H1 (cell line): ENCODE measurements around the gene ANK3. TPM values are rescaled to one million over a fixed set of nuclear protein-coding genes. Genes with fewer than 3 reads are reported as not detected.

ENCODE experiments used
- CHD7 ChIP-seq: fragments of 300-600 bp; sonication (generic); IDR thresholded peaks from 2 replicates; pipeline ENCODE4 v1.7.1; 2012; ENCODE audit warnings: low read length, moderate library complexity, mild to moderate bottlenecking, inconsistent platforms; ENCODE audit not compliant: insufficient replicate concordance
- GTF2F1 ChIP-seq: IDR thresholded peaks from 2 replicates; pipeline ENCODE4 v1.6.1; 2012; ENCODE audit warnings: low read depth, low read length, improper control_type of control experiment, borderline replicate concordance
- SRF ChIP-seq: IDR thresholded peaks from 2 replicates; pipeline ENCODE4 v1.6.1; 2011; ENCODE audit warnings: mild to moderate bottlenecking, low read depth, low read length, moderate library complexity
- TBP ChIP-seq: IDR thresholded peaks from 2 replicates; pipeline ENCODE4 v1.6.1; 2011; ENCODE audit warnings: low read depth, low read length, improper control_type of control experiment
- polyA plus RNA-seq, 7 experiments: library from polyadenylated mRNA; depleted of rRNA in 3 of 7; stranded (reverse) in 5 of 7; unstranded in 2 of 7; fragments of >200 nt in 5 of 7; fragments of 200-250 nt in 2 of 7; gene quantifications; 1 replicate in 5 of 7; 2 replicates in 1 of 7; 4 replicates in 1 of 7; pipeline versions ENCODE4 v1.2.1 to v1.2.3, GENCODE V29; 2011 to 2013; ENCODE audit warnings: missing spikeins in 2 of 7, mixed read lengths in 2 of 7
- total RNA-seq: library from RNA; stranded (reverse); fragmentation: NEBNext Ultra II Directional; extraction: Animal tissue kit (Norgen Biotek cat#: 25700); gene quantifications from 2 replicates; pipeline ENCODE4 v1.2.1, GENCODE V29; 2021

ANK3 gene
- total and polyA plus RNA-seq, 2 of the 8 experiments (the other 6 are each of a cell fraction or from before 2014, with no cell fraction given), result 18.1 to 67.9 TPM

GRCh38 chr10:60429084-60429849 lies 39.6 kb upstream of the ANK3 start (continued):
- TF ChIP-seq CHD7 (no peak), TBP (no peak), SRF (no peak), GTF2F1 (no peak)
